DMS 273 treated with DMSO at 0.1 percent for 48 hours (cell line): ENCODE results near the gene CGAS.
"Not testable (repeated sequence)": the region's sequence is repeated elsewhere in the genome, so short reads cannot be mapped to it uniquely, and the experiment has no call there.

Experiments
- DNase-seq: peaks from one replicate; lab custom pipeline; 2025; lab: John Stamatoyannopoulos, UW

The CGAS gene

DNA sequence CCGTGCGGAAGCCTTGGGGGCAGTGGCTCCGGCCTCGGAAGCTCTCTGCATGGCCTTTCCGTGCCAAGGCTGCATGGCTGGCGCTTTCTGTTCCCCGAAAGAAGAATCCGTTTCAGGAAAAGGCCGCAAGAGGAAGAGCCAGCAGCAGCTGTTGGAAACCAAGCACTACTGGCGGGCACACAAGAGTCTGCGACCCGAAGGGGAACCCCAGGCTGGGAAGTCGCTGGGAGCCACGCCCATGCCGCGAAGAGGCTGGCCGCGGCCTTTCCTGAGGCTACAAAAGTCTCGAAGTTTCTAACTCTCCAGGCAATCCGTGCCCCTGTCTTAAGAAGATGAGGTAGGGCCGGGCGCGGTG lies at the start of gene CGAS:
Gene CGAS, minus strand, starts transcription at position 191 of the 355 bp plus-strand sequence. Its CDS starts 116 bp downstream, at position 75.
- peak; percentile 30 for DNase-seq

DNA sequence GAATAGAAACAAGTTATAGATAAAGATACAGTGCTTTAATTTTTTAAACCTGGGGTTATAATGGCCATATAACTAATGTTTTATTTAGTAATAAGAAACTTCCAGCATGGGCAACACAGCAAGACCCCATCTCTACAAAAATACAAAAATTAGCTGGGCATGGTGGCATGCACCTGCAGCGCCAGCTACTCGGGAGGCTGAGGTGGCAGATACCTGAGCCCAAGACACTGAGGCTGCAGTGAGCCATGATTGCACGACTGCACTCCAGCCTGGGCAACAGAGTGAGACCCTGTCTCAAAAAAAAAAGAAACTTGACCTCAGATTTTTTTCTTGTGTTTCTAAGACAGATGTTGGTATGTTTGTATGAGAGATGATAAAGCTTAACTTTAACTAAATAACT lies 45.8 kb upstream of the CGAS start:
- no peak for DNase-seq

DNA sequence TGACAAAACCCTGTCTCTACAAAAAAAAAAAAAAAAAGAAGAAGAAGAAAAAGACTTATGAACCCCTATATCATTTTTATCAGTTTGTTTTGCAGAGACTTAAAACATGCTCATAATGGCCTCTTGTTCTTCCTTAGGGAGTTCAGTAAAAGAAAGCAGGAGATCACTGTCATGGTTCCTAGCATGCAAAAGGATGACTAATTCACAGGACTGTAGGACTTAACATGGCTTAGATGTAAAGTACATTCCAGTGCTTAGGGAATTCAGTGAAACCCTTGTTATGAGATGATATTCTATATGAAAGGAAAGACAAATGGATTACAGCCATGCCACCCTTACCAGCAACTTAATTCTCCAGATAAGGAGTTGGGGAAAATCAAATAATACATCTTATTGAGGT lies 39.3 kb upstream of the CGAS start:
- no peak for DNase-seq

DNA sequence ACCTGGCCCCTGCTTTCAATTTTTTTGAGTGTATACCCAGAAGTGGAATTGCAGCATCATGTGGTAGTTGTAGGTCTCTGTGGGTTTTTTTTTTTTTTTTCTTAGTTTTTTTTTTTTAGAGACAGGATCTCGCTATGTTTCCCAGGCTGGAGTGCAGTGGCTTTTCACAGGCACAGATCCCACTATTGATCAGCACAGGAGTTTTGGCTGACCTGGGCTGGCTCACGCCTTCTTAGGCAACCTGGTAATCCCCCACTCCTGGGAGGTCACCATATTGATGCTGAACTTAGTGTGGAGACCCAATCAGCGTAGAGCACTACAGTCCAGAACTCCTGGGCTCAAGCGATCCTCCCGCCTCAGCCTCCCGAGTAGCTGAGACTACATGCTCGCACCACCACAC lies 35.4 kb upstream of the CGAS start:
- DNase-seq = no peak

DNA sequence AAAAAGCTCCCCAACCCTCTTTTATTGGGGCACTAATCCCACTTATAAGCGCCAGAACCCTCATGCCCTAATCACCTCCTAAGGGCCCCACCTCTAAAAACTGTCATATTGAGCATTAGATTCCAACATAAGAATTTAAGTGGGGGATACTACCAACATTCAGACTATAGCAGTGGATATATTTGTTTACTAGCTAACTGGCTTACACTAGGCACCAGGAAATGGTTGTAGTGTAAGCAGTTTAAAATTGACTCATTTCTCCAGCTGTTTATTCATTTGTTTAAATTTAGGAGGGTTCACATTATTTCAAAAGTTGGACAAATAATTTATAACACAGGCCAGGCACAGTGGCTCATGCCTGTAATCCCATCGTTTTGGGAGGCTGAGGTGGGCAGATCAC lies 32.3 kb upstream of the CGAS start:
- DNase-seq = no peak

DNA sequence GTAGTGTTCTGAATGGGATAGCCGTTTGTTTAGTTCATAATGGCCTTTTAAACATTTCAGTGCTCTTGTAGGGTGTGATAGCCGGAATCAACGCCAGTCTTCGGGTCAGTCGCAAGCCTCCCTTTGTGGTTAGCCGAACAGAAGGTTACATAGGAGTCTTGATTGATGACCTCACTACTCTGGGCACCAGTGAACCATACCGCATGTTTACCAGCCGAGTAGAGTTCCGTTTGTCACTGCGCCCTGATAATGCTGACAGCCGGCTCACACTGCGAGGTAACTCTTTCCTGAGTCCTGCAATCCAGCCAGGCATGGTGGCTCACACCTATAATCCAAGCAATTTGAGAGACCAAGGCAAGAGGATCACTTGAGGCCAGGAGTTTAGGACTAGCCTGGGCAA lies 29.9 kb upstream of the CGAS start:
- no peak for DNase-seq

DNA sequence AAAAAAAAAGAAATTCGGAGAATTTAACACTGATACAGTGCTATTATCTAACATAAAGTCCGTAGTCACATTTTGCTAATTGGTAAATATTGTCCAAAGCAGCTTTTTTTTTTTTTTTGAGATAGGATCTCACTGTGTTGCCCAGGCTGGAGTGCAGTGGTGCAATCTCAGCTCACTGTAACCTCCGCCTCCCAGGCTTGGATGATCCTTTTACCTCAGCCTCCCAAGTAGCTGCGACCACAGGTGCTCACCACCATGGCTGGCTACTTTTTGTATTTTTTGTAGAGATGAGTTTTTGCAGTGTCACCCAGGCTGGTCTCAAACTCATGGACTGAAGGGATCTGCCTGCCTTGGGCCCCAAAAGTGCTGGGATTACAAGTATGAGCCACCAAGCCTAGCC lies 25.3 kb upstream of the CGAS start:
- DNase-seq = no peak

DNA sequence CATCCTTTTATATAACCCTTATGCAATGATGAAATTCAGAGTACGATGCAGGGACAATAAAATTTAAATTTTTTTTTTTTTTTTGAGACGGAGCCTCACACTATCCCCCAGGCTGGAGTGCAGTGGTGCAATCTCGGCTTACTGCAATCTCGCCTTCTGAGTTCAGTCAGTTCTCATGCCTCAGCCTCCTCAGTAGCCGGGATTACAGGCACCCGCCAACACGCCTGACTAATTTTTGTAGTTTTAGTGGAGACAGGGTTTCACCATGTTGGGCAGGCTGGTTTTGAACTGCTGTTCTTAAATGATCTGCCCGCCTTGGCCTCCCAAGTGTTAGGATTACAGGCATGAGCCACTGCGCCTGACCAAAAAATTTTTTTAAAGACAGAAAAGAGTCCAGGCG lies 24.6 kb upstream of the CGAS start:
- no peak for DNase-seq

DNA sequence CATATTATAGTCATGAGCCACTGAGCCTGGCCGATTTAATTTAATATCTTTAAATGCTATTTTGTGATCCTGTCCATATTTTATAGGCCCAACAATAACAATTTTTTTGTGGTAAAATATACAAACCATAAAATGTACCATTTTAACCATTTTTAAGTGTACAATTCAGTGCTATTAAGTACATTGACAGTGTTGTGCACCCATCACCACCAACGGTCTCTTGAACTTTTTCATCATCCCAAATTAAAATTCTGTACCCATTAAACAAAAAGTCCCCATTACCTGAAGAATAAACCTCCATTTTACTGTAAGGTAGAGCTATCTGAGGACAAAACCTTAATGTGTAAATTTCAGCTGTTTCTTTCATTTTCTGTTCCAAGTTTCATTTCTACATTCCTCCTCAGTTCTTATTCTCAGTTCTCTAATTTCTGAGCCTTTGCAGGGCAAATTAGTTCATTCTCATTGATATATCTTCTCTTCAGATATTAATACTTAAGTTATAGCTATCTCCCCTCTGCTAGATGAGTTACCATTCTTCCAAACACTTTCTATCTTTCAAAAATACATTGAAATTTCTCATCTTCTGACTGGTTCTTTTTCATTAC lies 19.7 kb upstream of the CGAS start:
- DNase-seq = no peak

DNA sequence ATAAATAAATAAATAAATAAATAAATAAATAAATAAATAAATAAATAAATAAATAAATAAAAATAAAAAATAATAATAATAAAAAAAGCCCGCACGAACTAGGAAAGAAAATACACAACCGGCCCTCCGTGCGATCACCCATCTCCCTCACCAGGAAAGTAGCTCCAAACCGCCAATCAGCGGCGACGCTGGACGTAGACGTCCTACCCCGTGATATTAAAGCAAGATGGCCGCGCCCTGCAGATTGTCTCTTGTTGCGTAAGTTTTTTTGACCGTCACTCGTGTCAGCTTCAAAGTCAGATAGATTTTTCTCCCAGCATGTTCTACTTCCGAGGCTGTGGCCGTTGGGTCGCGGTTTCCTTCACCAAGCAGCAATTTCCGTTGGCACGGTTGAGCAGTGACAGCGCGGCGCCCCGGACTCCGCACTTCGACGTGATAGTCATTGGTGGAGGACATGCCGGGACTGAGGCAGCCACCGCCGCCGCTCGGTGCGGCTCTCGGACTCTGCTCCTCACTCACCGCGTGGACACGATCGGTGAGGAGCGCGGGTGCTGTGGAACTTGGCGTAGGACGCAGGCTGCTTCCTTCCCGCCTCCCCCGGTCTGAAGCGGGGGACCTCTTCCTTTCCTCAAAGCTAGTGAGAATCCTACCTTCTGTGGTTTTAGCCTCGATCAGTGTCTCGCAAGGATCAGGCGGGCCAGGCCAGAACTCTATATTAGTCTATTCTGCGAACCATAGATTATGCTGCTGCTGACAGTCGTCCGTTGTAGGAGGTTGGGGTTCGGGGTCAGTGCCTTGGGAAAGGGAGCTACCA lies 9.6 kb upstream of the CGAS start, which contains the start of gene MTO1:
Gene MTO1, plus strand, starts transcription at position 201 of the 814 bp plus-strand sequence. Its CDS starts 118 bp downstream, at position 319.
- peak; percentile 82 for DNase-seq

DNA sequence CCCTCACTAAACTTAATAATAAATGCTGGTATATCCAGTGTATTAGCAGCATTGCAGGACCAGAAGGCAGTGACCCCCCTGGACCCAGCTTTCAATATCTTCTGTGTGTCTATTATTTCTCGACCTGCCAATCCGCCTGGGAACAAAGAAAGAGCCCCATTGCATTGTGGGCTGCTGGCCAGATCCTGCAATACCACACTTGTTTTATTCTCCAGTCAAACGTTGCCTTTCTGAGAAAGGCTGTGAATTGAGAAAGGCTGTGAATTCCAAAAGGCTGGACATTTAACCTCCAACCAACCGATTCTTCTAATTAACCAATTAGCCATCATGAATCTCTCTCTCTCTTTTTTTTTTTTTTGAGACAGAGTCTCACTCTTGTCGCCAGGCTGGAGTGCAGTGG lies 8.0 kb upstream of the CGAS start:
- no peak for DNase-seq

DNA sequence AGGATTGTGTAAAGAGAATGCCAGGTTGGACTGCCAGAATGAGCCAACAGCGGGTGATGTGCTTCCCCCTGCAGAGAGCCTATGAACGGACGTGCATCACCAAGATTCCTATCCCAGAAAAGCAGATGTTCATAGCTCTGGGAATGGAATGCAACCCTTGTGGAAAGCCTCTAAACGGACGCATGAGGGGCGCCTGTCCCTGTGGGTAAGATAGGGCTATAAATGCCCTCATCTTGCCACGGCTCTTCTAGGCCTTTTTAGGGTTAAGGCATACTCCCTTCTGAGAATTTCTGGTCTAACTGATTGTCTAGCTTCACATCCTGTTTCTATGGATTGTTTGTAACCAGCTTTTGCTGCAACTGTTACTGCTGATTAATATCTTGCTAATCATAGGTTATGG lies 7.4 kb upstream of the CGAS start:
- not testable (repeated sequence) for DNase-seq

DNA sequence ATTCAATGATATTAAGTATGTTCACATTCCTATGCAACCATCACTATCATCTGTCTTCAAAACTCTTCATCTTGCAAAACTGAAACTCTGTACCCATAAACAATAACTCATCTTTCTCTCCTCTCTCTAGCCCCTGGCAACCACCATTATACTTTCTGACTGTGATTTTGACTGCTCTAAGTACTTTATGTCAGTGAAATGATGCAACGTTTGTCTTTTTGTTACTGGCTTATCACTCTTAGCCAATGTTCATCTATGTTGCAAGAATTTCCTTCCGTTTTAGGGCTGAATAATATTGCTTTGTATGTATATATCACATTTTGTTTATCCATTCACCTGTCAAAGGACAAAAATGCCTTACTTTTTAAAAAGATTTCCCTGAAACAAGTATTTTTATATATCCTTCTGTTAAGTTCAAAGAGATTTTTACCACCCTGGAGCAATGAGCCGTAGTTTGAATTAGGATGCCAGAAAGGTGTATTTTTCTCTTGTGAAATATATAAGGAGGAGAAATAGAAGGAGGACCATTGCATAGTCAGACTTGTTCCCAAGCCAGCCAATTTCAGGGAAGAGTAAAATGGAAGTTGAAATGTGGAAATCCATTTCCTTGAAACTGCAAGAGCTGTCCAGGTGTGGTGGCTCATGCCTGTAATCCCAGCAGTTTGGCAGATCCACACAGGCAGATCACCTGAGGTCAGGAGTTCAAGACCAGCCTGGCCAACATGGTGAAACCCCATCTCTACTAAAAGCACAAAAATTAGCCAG lies 4.0 kb upstream of the CGAS start:
- no peak for DNase-seq

DNA sequence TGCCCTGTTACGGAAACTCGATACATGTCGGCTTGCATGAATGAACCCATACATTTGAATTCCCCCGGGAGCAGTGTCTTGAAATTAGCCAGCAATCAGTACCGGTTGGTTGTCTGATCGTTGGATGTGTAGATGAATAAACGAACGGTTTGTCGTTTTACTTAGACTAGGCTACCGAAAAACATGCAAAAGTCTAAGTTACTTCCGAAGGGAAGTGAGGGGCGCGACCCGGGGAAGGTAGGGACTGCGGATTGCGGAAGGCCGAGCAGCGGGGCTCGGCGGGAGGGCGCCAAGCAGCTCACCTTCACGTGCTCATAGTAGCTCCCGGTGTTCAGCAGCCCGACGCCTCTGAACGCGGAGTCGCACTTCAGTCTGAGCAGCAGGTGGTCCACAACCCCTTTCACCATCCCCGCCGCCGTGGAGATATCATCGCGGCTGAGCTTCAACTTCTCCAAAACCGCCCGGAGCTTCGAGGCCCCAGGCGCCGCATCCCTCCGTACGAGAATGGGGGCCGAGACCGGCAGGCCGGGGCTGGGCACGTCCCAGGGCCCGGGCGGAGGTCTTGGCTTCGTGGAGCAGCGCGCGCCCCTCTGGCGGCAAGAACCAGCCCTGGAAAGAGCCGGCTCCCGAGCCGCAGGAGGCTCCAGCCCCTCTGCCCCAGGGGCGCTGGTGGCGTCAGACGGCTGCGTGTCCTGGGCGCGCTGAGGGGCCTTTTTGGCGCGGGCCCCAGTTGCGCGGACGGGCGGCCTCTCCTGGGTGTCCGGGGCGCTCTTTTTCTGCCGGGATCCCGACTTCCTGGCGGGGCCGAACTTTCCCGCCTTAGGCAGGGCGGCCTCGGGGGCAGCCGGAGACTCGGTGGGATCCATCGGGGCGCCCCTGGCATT lies 632 bp downstream of the CGAS start:
- no peak for DNase-seq

DNA sequence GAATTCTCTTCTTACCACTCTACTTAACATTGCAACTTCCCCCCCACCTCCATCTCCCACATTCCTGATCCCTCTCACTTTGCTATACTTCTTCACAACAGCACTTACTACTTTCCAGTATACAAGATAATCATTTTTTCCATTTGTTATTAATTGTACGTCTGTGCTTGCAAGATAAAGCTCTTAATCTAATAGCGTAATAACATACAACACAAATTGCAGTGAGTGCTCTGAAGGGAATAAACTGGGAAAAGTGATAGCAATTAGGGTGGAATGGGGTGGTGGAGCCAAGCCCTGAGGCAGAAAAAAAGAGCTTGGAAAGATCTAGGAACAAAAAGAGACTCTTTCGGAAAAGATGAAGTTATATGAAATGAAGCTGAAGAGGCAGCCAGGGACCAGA lies 8.5 kb downstream of the CGAS start:
- no peak for DNase-seq

DNA sequence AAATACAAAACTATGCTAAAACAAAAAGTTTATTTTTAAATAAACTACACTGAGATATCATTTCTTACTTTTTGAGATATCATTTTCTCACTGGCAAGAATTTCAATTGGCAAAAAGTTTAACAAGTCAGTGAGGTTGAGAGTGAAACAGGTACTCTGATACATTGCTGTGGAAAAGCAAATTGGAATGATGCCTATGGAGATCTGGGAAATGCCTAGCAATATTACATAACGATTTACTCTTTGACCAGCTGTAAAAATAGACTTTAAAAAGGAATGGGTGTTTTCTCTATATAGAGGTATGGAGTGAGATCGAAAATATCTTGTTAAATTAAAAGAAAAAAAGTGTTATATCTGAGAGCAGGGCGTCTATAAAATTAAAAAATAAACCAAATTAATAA lies 16.9 kb downstream of the CGAS start:
- DNase-seq = no peak

DNA sequence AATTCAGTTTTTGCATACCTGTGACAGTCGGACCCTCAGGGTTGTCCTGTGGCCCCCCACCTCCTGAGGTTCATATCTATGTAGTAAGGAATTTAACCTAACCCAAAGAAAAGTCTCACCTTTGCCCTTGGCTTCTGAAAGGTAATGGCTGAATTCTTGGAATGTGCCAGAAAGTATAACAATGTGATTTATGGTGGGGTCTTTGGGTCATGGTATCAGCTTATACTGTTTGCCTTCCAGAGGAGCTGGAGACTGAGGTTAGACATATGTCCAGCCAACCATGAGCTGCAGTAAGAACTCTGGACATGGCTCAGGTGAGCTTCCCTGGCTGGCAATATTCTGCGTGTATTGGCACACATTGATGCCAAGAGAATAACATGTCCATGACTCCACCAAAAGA lies 30.6 kb downstream of the CGAS start:
- DNase-seq = no peak

DNA sequence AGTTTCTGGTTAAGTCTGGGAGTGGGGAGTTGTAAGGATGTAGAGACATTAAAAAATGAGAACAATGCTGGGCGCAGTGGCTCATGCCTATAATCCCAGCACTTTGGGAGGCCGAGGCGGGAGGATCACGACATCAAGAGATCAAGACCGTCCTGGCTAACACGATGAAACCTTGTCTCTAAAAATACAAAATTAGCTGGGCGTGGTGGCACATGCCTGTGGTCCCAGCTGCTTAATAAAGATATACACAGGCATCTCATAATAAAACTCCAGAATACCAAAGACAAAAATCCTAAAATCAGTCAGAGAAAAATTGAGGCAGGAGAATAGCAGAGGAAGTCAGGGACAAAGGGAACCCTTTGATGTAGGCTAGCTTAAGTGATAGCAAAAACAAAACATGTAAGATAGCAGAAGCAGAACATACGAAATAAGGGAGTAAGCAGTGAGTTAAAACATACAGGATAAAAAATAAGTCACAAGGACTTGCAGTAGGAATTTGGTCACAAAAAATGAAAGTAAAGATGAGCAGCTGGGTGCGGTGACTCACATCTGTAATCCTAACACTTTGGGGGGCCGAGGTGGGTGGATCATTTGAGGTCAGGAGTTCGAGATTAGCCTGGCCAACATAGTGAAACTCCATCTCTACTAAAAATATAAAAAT lies 33.9 kb downstream of the CGAS start:
- DNase-seq = no peak

DNA sequence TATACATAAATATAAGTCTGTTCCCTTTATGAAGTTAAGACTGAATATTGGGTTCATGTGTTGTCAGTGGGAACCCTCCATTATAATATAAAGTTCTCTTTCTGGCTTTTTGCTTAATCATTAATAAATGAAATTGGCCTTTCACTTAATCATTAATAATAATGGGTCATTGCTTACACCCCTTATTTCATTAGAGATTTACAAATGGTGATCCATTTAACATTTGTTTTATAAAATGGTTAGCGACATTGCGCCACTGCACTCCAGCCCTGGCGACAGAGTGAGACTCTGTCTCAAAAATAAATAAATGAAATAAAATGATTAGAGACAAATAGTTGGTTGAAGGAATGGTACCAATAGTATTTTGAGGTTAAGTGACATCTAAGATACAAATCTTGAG lies 39.0 kb downstream of the CGAS start:
- no peak for DNase-seq

DNA sequence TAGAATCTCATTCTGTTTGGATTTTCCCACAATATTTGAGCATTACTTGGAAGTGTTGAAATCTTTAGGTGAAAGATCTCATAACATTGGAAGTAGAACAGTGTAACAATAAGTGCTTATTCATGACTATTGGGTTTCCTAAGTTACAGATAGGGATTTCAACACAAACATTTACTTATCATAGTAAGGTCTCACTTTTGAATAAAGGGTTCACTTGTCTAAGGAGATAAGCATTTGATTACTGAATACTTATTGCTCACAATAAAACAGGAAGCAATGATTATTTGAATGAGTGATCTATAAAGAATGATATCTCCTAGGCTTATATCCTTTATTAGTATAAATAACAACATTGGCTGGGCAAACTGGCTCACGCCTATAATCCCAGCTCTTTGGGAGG lies 42.7 kb downstream of the CGAS start:
- DNase-seq = no peak

DNA sequence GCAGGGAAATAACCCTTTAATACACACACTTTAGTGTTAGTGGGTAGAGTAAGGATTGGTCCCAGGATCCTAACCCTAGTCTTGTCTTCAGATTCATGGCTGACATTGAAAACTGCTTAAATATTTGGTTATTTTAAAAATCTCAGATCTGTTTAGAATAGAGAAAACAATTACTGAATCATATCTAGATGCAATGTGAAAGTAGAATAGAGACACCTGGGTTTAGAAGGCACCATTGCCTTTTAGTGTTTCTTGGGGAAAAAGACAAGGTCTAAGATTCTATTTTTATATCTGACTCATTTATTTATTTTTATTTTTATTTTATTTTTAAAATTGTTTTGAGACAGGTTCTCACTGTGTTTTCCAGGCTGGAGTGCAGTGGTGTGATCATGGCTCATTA lies 51.4 kb downstream of the CGAS start:
- DNase-seq = no peak

DNA sequence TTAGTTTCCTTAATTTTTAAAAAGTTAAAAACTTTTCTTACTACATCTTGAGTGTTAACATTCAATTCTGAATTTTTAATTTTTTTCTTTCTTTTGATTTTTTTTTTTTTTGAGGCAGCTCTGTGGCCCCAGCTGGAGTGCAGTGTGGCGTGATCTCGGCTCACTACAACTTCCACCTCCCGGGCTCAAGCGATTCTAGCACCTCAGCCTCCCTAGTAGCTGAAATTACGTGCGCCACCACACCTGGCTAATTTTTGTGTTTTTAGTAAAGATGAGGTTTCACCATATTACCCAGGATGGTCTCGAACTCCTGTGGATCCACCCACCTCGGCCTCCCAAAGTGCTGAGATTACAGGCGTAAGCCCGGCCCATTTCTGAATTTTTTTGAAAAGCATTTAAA lies 56.2 kb downstream of the CGAS start:
- no peak for DNase-seq
